PFSK-1 (cell line): Measurements from ENCODE around the gene TRPM2.

ENCODE experiments used
- POLR2AphosphoS5 ChIP-seq: IDR thresholded peaks from 2 replicates; pipeline ENCODE4 v1.6.1; 2012; ENCODE audit warnings: low read depth, mild to moderate bottlenecking, control low read depth, low read length, moderate library complexity
- SIN3A ChIP-seq: IDR thresholded peaks from 2 replicates; pipeline ENCODE4 v1.6.1; 2012; ENCODE audit warnings: mild to moderate bottlenecking, low read length, moderate library complexity, borderline replicate concordance; ENCODE audit not compliant: insufficient read depth
- TAF1 ChIP-seq: IDR thresholded peaks from 2 replicates; pipeline ENCODE4 v1.6.1; 2012; ENCODE audit warnings: low read length, control low read depth, borderline replicate concordance; ENCODE audit not compliant: insufficient read depth
- TF ChIP-seq, protein P1 (sequence below), 2 experiments: IDR thresholded peaks; 2 replicates each; pipeline versions ENCODE4 v1.6.1 to v1.8.0; 2011 to 2012; ENCODE audit warnings: low read depth in 2 of 2, low read length in 2 of 2, control low read depth in 1 of 2, inconsistent platforms in 1 of 2, mild to moderate bottlenecking in 1 of 2, moderate library complexity in 1 of 2; ENCODE audit not compliant: insufficient read depth in 1 of 2

DNA sequence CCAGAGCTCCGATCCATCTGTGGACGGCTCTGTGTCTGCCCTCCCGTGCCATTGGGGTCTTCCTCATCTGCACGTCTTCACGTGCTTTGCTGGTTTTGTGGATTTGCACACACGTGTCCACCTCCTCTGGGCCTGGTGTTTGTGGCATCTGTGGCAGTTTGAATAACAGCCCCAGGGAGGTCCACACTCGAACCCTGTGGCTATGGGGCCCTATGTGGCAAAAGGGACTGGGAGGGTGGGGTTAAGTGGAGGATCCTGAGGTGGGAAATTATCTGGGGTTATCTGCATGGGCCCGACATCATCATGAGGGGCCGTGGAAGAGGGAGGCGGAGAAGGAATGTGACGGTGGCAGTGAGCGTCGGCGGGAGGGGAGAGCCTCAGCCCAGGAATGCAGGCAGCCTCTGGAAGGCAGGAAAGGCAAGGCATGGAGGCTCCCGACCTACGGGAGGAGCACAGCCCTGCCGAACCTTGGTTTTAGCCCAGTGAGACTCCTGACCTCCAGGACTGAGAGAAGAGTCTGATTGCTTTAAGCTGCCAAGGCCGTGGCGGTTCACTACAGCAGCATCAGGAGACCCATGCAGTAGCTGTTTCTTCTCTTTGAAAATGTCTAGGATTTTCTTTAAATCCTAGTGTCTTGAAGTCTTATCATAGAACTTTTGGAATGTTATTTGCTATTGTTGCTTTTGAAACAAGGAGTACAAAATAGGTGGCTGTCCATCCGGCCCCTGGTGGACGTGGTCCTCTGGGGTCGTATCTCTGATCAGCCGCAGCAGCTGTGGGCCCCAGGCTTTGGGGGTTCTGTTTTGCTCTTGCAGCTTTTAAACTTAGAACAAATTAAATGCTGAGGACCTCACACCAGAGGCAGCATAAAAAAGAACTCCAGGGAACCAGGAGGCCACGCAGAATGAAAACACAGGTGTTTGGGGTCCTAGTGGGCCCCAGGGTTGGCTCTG is 61.9 kb downstream of the TRPM2 start:
- TF ChIP-seq, protein P1, sequence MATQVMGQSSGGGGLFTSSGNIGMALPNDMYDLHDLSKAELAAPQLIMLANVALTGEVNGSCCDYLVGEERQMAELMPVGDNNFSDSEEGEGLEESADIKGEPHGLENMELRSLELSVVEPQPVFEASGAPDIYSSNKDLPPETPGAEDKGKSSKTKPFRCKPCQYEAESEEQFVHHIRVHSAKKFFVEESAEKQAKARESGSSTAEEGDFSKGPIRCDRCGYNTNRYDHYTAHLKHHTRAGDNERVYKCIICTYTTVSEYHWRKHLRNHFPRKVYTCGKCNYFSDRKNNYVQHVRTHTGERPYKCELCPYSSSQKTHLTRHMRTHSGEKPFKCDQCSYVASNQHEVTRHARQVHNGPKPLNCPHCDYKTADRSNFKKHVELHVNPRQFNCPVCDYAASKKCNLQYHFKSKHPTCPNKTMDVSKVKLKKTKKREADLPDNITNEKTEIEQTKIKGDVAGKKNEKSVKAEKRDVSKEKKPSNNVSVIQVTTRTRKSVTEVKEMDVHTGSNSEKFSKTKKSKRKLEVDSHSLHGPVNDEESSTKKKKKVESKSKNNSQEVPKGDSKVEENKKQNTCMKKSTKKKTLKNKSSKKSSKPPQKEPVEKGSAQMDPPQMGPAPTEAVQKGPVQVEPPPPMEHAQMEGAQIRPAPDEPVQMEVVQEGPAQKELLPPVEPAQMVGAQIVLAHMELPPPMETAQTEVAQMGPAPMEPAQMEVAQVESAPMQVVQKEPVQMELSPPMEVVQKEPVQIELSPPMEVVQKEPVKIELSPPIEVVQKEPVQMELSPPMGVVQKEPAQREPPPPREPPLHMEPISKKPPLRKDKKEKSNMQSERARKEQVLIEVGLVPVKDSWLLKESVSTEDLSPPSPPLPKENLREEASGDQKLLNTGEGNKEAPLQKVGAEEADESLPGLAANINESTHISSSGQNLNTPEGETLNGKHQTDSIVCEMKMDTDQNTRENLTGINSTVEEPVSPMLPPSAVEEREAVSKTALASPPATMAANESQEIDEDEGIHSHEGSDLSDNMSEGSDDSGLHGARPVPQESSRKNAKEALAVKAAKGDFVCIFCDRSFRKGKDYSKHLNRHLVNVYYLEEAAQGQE (IDR thresholded peaks at IDR 0.05; ENCODE audit: insufficient read depth in 1 of 2, low read depth in 2 of 2, low read length in 2 of 2): no peak
- TF ChIP-seq POLR2AphosphoS5 (no peak), SIN3A (no peak), TAF1 (no peak)
